Measurements from ENCODE around the gene ITPR2. TPM values are rescaled to one million over a fixed set of nuclear protein-coding genes. Genes with fewer than 3 reads are reported as not detected.

The ITPR2 gene
- total and polyA plus RNA-seq, 2 of the 13 experiments (the other 11 are each of a cell fraction or from before 2014, with no cell fraction given): 31.9 to 81.9 TPM

GRCh38 chr12:26520869-26521268 is 312.1 kb downstream of the ITPR2 start (continued):
- TF ChIP-seq ZNF605 (CRISPR knock-in tag; IDR thresholded peaks at IDR 0.05) (no peak), ARNTL (CRISPR knock-in tag; IDR thresholded peaks at IDR 0.05) (no peak), PTBP1 (IDR thresholded peaks at IDR 0.05; ENCODE audit: low read depth, low read length, poor library complexity, severe bottlenecking) (no peak), EED (CRISPR knock-in tag; IDR thresholded peaks at IDR 0.05) (no peak), PBX3 (CRISPR knock-in tag; IDR thresholded peaks at IDR 0.05; ENCODE audit: borderline replicate concordance) (no peak), ZNF547 (CRISPR knock-in tag; IDR thresholded peaks at IDR 0.05) (no peak), ZBED4 (CRISPR knock-in tag; IDR thresholded peaks at IDR 0.05; ENCODE audit: borderline replicate concordance) (no peak), ELK4 (CRISPR knock-in tag; IDR thresholded peaks at IDR 0.05; ENCODE audit: borderline replicate concordance) (no peak), ZKSCAN1 (IDR thresholded peaks at IDR 0.05; ENCODE audit: low read length) (no peak), HOXA3 (CRISPR knock-in tag; IDR thresholded peaks at IDR 0.05) (no peak), SAFB2 (CRISPR knock-in tag; IDR thresholded peaks at IDR 0.05; ENCODE audit: borderline replicate concordance, low read depth) (no peak)
